GM19324 (cell line): ENCODE measurements around the gene BTBD9.
"Not testable (repeated sequence)": the region's sequence is repeated elsewhere in the genome, so short reads cannot be mapped to it uniquely, and the experiment has no call there.

Source experiments
- ATAC-seq: cut with Tn5 transposase; IDR thresholded peaks from one replicate; pipeline ENCODE4 v1.9.1; 2021; ENCODE audit warnings: mild to moderate bottlenecking, moderate library complexity; ENCODE audit not compliant: unreplicated experiment, low FRiP score

BTBD9 gene

DNA sequence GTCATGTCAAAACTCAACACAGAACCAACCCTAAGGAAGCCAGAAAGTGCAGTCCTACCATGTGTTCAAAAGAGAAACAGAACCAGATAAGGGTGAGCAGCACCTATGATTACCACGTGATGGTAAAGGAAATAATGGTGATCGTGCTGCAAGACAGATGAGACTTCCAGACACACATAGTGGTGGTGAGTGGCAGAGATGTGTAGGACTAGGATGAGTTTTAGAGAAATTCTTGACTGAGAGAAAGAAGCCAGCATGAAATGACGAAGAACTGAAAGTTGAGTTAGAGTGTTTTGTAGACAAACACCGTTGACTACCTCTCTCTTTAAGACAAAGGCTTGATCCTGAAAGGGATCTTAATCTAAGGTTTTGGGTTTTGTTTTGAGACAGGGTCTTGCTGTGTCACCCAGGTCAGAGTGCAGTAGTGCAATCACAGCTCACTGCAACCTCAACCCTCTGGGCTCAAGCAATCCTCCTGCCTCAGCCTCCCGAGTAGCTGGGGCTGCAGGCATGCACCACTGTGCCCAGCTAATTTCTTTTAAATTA is 10.6 kb upstream of the BTBD9 start:
- ATAC-seq: no peak

DNA sequence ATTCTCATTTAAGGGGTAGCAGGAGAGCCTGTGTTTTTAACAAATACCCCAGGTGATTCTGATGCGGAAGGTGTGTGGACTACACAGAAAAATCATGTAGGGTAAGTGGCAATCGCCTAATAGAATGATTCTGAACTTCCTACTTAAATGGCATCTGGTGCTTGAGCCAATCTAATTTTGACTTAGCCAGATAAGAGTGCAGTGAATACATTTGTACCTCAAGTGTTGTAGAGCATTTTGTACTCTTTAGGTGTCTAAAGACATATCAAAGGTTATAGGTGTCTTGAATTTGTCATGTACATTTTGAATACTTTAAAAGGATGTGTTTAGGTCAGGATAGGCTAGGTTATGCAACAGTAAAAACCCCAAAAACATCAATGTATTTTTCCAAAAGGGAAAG is 10.0 kb upstream of the BTBD9 start:
- no peak for ATAC-seq

DNA sequence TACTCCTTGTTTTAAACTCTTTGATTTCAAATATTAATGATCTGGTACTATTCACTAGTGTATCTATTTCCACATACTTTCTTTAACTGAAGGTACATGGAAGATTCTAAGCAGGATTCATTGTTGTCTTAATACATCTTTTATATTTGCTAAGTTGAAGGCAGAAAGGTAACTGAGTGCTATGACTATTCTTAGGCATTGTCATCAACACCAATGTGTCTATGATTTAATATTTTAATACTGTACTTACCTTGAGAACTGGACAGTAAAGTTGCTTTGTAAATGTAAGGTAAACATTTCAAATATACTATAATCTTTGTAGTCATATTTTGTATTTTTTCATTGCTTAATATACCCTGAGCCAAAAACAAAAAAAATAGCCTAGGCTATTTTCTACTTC is 8.9 kb upstream of the BTBD9 start:
- ATAC-seq: no peak

DNA sequence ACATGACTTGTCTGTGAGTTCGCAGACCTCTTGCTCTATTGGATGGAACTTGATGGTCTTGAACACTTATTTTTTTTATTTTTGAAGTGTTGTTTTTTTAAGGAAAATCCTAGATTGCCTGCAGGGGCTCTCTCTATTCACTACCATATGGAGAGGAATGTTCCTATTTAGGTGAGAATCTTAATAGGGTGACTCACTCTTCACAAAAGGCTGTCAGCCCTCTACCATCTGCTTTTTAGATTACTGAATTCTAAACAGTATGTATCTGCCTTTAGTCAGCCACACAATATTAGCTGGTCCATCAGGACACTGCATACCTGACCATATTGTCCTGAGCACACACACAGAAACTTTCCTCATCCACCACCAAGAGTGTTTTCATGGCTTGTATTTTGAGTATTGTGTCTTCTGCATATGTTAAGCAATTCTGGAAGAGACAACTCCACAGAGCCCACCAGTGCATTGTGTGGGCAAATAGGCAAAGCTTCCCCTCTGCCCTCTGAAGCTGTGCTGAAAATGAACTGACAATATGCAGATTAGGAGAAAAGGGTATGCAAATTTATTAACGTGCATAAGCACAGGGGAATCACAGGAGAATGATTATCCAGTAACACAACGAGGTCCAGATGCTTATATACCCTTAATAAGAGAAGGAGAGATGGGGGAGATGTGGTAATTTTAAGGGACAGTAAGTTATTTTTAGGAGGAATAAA is 6.6 kb upstream of the BTBD9 start:
- ATAC-seq: no peak

DNA sequence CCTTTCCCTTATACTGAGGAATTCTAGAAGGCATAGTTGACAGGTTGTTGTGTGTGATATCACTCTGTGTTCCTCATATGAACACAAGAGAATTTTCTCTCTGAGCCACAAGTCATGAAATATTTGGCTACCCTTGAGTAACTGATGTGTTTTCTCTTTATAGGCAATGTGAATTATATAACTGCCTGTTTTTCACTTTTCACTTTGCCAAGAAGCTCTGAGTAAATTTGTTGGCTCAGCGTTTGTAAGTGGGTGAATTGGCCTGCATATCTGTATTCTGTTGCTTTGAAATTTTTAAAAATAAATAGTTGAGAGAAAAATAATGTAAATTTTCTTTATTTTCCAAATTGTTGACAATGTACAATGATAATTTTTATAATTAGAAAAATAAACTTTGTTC is 5.2 kb upstream of the BTBD9 start:
- ATAC-seq: no peak

DNA sequence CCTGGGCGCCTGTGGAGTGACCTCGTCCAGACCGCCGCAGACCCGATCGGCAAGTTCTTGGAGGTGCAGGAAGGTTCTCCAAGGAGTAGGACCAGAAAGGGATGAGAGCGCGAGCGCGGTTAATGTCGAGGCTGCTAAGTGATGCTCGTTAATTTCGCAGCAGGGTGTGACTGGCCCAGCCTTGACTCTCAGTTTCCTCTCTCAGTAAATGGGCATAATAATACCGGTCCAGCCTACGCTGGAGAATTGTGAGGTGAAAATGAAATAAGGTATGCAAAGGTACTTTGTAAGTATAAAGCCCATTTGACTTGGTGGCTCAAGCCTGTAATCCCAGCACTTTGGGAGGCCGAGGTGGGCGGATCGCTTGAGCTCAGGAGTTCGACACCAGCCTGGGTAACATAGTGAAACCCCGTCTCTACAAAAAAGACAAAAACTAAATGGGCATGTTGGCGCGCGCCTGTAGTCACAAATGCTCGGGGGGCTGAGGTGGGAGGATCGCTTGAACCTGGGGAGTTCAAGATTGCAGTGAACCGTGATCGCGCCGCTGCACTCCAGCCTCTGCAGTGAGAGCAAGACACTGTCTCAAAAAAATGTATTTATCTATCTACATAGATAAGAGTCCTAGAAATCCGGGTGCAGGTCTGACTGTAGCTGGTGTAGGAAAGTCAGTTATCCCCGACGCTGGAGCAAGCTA is 634 bp upstream of the BTBD9 start:
- ATAC-seq: no peak

DNA sequence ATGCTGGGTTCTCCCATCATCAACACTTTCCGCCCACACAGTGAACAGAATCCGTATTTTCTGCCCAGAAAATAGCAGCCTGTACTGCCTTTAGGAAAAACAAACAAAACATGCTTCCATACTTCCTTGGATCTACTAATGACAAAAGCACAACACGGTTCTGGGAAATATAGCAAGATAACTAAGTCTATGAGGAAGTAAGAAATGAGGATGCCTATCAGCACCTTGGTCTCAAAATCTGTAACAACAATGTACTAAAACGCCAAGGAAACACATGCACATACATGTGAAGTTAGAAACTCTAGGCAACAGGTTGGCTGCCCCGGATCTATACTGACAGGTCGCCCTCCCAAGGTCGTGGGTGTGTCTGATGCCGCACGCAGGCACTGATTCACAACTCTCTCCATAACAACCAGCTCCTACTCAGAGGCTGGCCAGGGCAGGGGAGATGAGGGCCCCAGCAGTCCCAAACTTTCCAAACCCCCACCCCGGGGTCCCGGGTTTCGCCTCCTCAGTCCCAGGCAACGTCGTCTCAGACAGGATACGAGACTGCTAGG is 710 bp downstream of the BTBD9 start:
- no peak for ATAC-seq

DNA sequence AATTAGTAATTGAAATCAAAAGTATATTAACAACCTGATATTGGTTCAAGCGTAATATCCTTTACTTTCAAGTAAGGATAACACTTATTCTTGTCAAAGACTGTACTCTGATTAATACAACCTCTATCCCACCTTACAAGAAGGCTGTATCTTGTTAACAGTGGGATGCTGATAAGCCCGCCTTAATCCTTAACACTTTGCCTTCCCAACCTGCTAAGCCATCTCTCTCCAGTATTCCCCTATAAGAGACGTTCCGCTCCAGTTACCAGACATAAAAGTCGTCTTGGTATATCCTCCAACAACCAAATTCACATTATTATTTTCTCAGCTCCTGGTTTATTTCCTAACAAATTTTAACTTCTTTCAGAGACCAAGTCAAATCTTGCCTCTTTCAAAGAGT is 2.0 kb downstream of the BTBD9 start:
- no peak for ATAC-seq

DNA sequence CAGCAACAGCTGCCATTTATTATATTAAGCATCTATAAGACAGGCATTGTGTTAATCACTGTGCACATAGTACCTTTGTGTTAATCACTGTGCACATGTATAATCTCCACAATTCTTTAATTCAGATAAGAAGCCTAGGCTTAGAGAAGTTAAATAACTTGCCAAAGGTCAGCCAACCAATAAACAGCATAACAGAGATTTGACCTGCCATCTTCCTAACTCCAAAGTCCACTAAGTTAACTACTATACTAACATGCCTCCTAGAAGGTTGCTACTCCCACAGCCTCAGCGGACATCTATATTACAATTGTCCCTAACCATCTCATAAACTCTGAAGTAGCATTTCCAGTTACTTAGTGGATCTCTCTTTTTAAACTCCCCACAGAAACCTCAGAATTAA is 3.7 kb downstream of the BTBD9 start:
- no peak for ATAC-seq

DNA sequence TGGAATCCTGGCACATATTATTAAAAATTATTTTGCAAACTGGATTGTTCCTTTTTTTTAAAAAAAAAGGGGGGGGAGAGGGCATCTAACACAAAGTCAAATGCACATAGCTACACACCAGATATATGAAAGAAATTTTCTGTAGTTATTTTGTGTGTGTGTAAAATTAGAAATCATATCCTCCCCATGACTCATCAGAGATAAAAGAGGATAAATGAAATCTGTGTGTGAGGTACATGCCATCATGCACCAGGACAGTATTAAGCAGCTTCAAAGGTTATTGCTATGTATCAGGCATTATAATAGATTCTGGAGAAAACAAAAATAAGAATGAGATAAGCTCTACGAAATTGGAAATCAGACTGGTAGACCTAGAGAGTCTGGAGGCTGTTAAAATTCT is 5.2 kb downstream of the BTBD9 start:
- ATAC-seq: no peak

DNA sequence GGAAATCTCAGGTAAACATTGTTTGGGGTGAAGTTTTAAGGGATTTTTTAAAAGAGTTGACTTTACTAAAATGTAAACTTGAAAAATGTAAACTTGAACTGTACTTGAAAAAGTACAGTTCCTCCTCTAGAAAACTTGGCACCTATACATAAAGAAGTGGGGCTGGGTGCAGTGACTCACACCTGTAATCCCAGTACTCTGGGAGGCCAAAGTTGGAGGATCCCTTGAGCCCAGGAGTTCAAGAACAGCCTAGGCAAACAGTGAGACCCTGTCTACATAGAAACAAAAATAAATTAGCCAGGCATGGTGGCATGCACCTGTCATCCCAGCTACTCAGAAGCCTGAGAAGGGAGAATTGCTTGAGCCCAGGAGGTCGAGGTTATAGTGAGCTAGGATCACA is 7.2 kb downstream of the BTBD9 start:
- ATAC-seq: no peak

DNA sequence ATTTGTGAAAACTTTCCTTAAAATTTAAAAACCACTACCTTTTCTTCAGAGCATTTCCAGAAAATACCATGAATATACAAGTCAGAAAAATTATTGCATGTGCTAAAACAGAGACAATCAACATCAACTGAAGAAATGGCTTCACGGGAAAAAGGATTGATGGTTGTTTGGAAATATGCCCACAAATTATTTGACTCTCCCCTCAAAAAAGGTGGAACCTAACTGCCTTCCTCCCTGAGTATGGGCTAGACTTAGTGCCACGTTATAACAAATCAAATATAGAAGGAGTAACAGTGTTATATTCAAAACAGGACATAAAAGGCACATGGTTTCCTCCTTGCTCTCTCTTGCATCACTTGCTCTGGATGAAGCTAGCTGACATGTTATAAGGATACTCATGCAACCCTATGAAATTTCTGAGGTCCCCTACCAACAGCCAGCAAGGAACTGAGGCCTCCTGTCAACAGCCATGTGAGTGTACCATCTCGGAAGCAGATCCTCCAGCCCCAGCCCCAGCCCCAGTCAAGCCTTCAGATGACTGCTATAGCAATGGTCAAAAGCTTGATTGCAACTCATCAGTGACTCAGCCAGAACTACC is 8.4 kb downstream of the BTBD9 start:
- no peak for ATAC-seq

DNA sequence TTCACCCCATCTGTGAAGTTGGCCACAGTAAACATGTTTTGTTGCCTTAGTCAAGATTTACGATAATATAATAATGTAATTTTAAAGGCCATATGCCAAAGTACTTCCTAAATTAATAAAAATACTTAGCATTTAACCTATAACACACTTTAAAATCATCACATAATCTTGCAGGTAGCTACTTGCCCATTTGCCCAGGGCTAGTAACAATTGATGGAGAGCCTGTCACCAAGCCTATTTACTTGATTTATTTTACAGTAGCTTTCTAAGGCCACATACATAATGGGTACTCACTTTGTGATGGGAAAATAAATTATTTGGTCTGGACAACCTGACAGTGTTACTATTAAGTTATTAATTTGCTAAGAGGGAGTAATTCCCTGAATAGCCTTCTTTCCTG is 14.5 kb downstream of the BTBD9 start:
- ATAC-seq: no peak

DNA sequence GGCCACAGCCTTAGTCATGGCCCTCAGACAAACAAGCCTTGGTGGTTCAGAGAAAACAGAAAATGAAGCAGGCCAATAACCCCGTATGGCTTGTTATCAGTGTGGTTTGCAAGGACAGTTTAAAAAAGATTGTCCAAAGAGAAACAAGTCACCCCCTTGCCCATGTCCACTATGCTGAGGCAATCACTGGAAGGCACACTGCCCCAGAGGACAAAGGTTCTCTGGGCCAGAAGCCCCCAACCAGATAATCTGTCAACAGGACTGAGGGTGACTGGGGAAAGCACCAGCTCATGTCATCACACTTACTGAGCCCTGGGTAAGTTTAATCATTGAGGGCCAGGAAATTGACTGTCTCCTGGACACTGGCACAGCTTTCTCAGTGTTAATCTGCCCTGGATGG is 20.4 kb downstream of the BTBD9 start:
- not testable (repeated sequence) for ATAC-seq

DNA sequence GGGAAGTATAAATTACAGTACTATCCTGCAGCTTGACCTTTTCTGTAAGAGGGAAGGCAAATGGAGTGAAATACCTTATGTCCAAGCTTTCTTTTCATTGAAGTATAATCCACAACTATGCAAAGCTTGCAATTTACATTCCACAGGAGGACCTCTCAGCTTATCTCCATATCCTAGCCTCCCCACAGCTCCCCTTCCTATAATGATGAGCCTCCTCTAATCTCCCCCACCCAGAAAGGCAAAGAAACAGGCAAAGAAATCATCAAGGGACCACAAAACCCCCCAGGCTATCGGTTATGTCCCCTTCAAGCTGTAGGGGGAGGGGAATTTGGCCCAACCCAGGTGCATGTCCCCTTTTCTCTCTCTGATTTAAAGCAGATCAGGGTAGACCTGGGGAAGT is 21.4 kb downstream of the BTBD9 start:
- not testable (repeated sequence) for ATAC-seq

DNA sequence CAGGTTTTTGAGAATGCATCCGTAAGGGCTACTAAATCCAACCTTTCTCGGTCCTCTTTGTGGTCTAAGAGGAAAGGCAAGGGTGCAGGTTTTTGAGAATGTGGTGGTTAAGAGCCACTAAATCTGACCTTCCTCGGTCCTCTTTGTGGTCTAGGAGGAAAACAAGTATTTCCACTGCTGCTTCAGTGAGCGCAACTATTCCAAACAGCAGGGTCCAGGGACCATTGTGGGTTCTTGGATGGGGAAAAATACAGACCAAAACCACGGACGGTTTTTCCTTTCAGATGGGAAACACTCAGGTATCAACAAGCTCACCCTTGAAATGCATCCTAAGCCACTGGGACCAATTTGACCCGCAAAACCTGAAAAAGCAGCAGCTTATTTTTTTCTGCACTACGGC is 21.9 kb downstream of the BTBD9 start:
- no peak for ATAC-seq

DNA sequence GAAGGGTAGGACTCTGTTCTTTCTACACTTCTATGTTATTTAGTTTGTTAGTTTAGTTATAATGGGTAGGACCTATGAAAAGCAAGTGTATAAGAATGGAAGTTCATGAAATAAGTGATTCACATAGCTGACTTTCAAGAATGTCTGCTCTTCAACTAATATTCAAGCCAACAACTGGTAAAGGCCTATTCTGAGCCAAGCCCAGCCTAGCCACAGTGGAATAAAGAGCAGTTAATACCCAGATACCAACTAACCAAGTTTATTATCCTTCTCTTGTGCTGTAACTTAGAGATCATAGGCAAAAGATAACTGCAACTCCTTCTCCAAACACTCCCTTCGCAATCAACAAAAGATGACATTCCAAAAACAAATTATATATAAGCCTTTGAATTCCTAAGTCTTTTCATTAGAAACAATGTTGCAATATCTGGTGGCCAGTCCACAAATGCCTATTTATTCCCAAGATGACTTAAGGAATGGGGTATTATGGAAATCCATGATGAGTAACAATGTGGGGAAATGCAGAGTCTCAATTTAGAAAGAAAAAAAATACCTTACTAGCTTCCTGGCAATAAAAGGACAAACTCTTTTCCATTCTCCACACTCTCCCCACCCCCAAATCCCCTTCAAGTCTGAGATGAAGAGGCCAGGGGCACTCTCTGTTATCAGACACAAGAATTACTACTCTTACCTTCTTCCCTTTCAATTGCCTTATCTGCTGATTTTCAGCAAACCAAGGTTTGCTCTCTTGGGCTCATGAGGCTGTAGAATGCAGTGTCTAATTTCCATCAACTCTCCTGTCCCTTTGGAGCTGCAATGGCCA is 27.4 kb downstream of the BTBD9 start:
- ATAC-seq: no peak

DNA sequence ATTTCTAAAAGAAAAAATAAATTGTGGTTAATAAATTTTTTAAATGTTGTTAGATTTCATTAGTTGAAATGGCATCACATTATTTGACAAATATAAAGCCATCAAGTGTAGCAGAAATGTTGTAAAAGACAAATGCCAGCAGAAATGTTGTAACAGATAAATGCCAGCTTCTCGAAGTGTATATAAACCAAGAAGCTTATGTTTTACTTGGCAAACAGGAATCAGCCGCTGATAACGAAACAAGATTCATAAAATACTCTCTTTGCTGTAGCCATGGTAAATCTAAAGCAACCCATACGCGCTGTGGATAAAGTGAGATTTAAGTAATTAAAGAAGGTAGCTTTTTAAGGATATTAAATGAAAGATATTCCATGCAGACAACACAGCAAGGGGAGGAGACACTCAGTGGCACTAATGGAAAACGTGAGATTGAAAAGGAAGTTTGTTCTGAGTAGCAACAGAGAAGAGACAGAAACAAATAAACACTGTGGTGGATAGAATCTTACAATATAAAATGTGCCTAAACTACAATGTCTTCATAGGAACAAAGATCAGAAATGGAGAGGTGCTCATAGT is 29.6 kb downstream of the BTBD9 start:
- ATAC-seq: no peak

DNA sequence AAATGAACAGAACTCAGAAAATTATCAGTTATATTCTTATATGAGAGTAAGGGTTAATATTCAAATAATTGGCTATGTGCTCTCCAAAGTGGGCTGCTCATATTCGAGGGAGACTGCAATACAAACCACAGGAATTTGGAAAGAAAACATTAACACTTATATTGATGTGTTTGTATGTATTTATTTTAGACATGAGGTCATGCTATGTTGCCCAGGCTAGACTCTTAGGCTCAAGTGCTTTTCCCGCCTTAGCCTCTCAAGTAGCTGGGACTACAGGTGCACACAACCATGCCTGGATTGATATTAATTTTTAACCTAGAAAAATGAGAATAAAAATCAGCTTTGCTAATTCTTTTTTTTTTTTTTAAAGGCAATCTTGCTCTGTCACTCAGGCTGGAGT is 35.0 kb downstream of the BTBD9 start:
- no peak for ATAC-seq

DNA sequence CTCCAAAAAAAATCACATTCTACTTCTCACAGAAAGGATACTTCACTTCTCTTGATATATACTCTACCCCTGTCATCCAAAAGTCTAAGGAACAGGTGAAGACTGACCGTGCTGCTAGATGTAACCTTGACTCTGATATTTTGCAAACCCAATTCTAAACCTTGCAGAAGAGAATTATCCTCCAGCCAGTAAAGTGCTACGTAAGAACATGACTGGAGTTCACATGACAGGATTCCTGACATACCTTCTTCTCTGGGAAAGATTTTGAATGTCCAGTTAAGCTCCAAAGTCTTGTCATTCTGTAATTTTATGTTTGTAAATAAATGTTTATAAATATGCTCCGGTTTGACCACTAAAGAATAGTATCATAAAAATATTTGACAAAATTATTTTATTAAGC is 35.8 kb downstream of the BTBD9 start:
- ATAC-seq: no peak
